Hematopoietic multipotent progenitor cell treated with erythropoietin and hydrocortisone succinate and interleukin-3 and kit ligand, for 4 days (in vitro differentiated cells): ENCODE results near the gene PON1.

Experiments used
- DNase-seq: peaks from one replicate; pipeline ENCODE4 v3.0.0-alpha.2; 2015

The PON1 gene

DNA sequence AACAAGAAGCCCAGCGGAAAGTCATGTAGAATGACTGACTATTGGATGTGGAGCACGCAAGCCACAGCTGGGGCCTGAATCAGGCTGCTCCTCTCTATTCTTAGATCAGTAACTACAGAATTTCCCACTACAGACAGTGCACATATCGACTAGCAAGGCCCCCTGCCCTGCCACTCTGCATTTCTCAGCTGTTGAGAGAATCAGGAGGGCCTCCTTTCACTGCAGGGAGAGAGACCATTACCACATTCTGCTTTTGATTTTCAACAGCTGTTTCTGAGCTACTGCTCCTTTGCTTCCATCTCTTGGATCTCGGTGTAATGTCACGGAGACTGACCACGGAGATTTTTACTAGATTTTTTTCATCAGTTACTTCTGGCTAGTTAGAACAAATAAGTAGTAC, 73.8 kb downstream of the PON1 start:
- no peak for DNase-seq
